Loucy (cell line): ENCODE data around the gene PURA.

Experiments
- H2AFZ ChIP-seq: fragments of 200-600 bp; sonication (generic); 2 replicates; pipeline ENCODE4 v1.6.0; 2016; ENCODE audit warnings: antibody characterized with exemption, mild to moderate bottlenecking, low read length, moderate library complexity
- H3F3A ChIP-seq: fragments of 200-600 bp; 2 replicates; pipeline ENCODE4 v1.6.0; 2016; ENCODE audit warnings: antibody characterized with exemption, low read depth, mild to moderate bottlenecking
- H3K27me3 ChIP-seq: fragments of 200-600 bp; sonication (generic); 2 replicates; pipeline ENCODE4 v1.6.1; 2014; ENCODE audit warnings: low read length, mild to moderate bottlenecking; ENCODE audit not compliant: insufficient read depth, poor library complexity, severe bottlenecking
- H3K36me3 ChIP-seq: fragments of 200-600 bp; sonication (generic); 2 replicates; pipeline ENCODE4 v1.6.1; 2016; ENCODE audit warnings: low read length; ENCODE audit not compliant: insufficient read depth
- H3K4me1 ChIP-seq: fragments of 200-600 bp; sonication (generic); 2 replicates; pipeline ENCODE4 v1.5.1; 2014; ENCODE audit warnings: low read length, mild to moderate bottlenecking; ENCODE audit not compliant: insufficient read depth, poor library complexity, severe bottlenecking
- H3K4me2 ChIP-seq: fragments of 200-600 bp; sonication (generic); 2 replicates; pipeline ENCODE4 v1.6.0; 2014; ENCODE audit warnings: antibody characterized with exemption, low read length, low read depth, mild to moderate bottlenecking; ENCODE audit not compliant: poor library complexity, severe bottlenecking
- H3K4me3 ChIP-seq: fragments of 200-600 bp; sonication (generic); 2 replicates; pipeline ENCODE4 v1.5.1; 2014; ENCODE audit warnings: low read length, mild to moderate bottlenecking, mixed read lengths; ENCODE audit not compliant: poor library complexity, severe bottlenecking
- H3K79me2 ChIP-seq: fragments of 200-600 bp; sonication (generic); 2 replicates; pipeline ENCODE4 v1.6.1; 2014; ENCODE audit warnings: low read length; ENCODE audit not compliant: insufficient read depth
- H3K9ac ChIP-seq: fragments of 200-600 bp; sonication (generic); 2 replicates; pipeline ENCODE4 v1.6.0; 2014; ENCODE audit warnings: mild to moderate bottlenecking, low read depth, low read length, moderate library complexity; ENCODE audit not compliant: poor library complexity, severe bottlenecking
- H3K9me2 ChIP-seq: fragments of 200-600 bp; sonication (generic); replicated peaks from 2 replicates; pipeline ENCODE4 v1.6.1; 2016; ENCODE audit warnings: low read depth, low read length, mixed read lengths
- H3K9me3 ChIP-seq: fragments of 200-600 bp; sonication (generic); 2 replicates; pipeline ENCODE4 v1.6.1; 2014; ENCODE audit warnings: mild to moderate bottlenecking, antibody characterized with exemption, low read length, low read depth; ENCODE audit not compliant: insufficient read depth
- H4K20me1 ChIP-seq: fragments of 200-600 bp; sonication (generic); 2 replicates; pipeline ENCODE4 v1.6.0; 2014; ENCODE audit warnings: antibody characterized with exemption, low read length, mild to moderate bottlenecking; ENCODE audit not compliant: insufficient read depth, poor library complexity, severe bottlenecking
- EZH2phosphoT487 ChIP-seq: fragments of 200-600 bp; IDR thresholded peaks from 2 replicates; pipeline ENCODE4 v1.6.1; 2018; ENCODE audit warnings: antibody characterized with exemption, mild to moderate bottlenecking, moderate library complexity, borderline replicate concordance
- TF ChIP-seq, protein P1 (sequence below): fragments of 200-600 bp; sonication (generic); conservative IDR thresholded peaks from 2 replicates; pipeline ENCODE4 v1.5.1; 2014; ENCODE audit warnings: mild to moderate bottlenecking, antibody characterized with exemption, low read length

PURA gene

DNA sequence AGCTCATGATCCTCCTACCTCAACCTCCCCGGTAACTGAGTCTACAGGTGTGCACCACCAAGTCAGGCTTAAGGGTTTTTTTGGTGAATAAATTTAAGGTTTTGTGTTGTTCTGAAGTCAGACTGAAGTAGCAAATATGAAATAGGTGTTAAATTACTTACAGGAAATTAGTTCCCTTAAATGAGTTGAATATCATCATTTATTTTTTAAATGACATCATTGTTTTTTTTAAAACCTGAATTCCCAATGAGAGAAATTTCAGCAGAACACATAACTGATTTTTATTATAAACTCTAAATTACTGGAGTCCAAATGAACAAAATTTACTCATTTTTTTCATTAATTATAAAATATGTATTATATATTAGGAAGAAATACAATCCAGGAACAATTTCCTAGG, 37.8 kb upstream of the PURA start:
- no peaks in the 10 kb centered on the region for H3K9me3 ChIP-seq
- TF ChIP-seq, protein P1, sequence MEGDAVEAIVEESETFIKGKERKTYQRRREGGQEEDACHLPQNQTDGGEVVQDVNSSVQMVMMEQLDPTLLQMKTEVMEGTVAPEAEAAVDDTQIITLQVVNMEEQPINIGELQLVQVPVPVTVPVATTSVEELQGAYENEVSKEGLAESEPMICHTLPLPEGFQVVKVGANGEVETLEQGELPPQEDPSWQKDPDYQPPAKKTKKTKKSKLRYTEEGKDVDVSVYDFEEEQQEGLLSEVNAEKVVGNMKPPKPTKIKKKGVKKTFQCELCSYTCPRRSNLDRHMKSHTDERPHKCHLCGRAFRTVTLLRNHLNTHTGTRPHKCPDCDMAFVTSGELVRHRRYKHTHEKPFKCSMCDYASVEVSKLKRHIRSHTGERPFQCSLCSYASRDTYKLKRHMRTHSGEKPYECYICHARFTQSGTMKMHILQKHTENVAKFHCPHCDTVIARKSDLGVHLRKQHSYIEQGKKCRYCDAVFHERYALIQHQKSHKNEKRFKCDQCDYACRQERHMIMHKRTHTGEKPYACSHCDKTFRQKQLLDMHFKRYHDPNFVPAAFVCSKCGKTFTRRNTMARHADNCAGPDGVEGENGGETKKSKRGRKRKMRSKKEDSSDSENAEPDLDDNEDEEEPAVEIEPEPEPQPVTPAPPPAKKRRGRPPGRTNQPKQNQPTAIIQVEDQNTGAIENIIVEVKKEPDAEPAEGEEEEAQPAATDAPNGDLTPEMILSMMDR, result no peak
- TF ChIP-seq EZH2phosphoT487, result no peak
- no peaks in the 10 kb centered on the region for H4K20me1 ChIP-seq
- H3K79me2 ChIP-seq, result no peaks in the 10 kb centered on the region
- no peak overlapping the region for H2AFZ ChIP-seq
- no peak overlapping the region for H3K4me2 ChIP-seq
- H3K36me3 ChIP-seq, result no peaks in the 10 kb centered on the region
- H3K9me2 ChIP-seq, result no peaks in the 10 kb centered on the region
- no peaks in the 10 kb centered on the region for H3K27me3 ChIP-seq
- H3K4me3 ChIP-seq, result no peak overlapping the region
- H3F3A ChIP-seq, result no peaks in the 10 kb centered on the region
- H3K9ac ChIP-seq, result no peak overlapping the region
- H3K4me1 ChIP-seq, result no peaks in the 10 kb centered on the region

DNA sequence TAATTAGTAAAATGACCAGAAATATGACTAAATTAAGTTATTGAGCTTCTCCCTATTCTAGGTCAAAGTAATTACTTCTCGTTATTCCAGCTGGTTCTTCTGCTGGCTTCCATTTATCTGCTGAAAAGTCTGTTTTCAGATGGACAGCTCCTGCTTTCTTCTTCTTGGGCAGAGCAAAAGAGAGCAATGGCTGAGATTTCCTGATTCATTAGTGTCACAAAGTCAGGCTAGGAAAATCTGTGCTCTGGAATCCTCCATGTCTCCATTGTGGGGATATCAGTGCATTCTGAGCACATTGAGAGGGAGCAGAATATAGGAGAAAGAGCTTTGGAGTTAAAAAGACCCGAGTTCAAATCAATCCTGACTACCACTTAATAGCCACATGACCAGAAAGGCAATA, 37.1 kb upstream of the PURA start:
- no peak overlapping the region for H3K4me2 ChIP-seq
- no peak for TF ChIP-seq EZH2phosphoT487
- TF ChIP-seq, protein P1, result no peak
- no peaks in the 10 kb centered on the region for H4K20me1 ChIP-seq
- H3K4me3 ChIP-seq, result no peak overlapping the region
- no peaks in the 10 kb centered on the region for H3K4me1 ChIP-seq
- H2AFZ ChIP-seq, result no peak overlapping the region
- H3K9me2 ChIP-seq, result no peaks in the 10 kb centered on the region
- no peaks in the 10 kb centered on the region for H3K36me3 ChIP-seq
- no peak overlapping the region for H3K9ac ChIP-seq
- H3K9me3 ChIP-seq, result no peaks in the 10 kb centered on the region
- no peaks in the 10 kb centered on the region for H3K79me2 ChIP-seq
- no peaks in the 10 kb centered on the region for H3K27me3 ChIP-seq
- no peaks in the 10 kb centered on the region for H3F3A ChIP-seq

DNA sequence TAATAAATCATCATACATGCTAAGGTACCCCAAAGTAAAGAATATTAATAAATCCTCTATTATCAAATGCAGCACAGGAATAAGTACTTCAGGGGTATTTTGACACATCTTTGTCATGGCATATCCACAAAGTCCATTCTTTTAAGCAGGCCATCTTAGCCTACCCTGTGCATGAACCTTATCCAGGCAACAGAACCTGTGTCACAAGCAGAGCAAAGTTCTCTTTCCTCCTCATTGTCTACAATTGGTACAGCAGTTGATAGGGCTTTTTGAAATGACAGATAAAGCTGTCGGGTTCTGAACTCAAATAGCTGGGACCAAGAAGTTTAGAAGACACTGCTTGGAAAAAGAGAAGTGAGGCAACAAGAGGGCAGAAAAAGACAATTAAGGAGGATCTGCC, 30.8 kb upstream of the PURA start:
- TF ChIP-seq, protein P1, result no peak
- no peak for TF ChIP-seq EZH2phosphoT487
- Histone ChIP-seq H3K79me2 (no peaks in the 10 kb centered on the region), H2AFZ (no peak overlapping the region), H3K4me3 (no peak overlapping the region), H3K4me2 (no peak overlapping the region), H3F3A (no peaks in the 10 kb centered on the region), H3K9ac (no peak overlapping the region), H3K9me2 (no peaks in the 10 kb centered on the region), H3K36me3 (no peaks in the 10 kb centered on the region), H3K9me3 (no peaks in the 10 kb centered on the region), H4K20me1 (no peaks in the 10 kb centered on the region), H3K4me1 (no peaks in the 10 kb centered on the region), H3K27me3 (peaks cover 6% of the 10 kb centered on the region)
